Retinal pigment epithelial cell (primary cell): Measurements from ENCODE around the gene SCN5A.
"Not testable (repeated sequence)": the region's sequence is repeated elsewhere in the genome, so short reads cannot be mapped to it uniquely, and the experiment has no call there.

Source experiments
- DNase-seq: peaks from one replicate; pipeline ENCODE4 v3.0.0-alpha.2; 2010; ENCODE audit warnings: low read depth
- H3K4me3 ChIP-seq: 2 replicates; pipeline ENCODE4 v1.5.1; 2011; ENCODE audit warnings: mild to moderate bottlenecking, low read length, control low read depth, moderate library complexity
- CTCF ChIP-seq: conservative IDR thresholded peaks from 2 replicates; pipeline ENCODE4 v1.5.1; 2011; ENCODE audit warnings: low read depth, low read length, control low read depth, inconsistent platforms

The SCN5A gene

GRCh38 chr3:38576131-38576525, 73.4 kb downstream of the SCN5A start:
- DNase-seq = no peak
- H3K4me3 ChIP-seq = no peak overlapping the region
- TF ChIP-seq CTCF = no peak

GRCh38 chr3:38575279-38575843, 74.1 kb downstream of the SCN5A start:
- no peak overlapping the region for H3K4me3 ChIP-seq
- TF ChIP-seq CTCF = no peak
- no peak for DNase-seq

GRCh38 chr3:38574411-38575278, 74.8 kb downstream of the SCN5A start:
- no peak for TF ChIP-seq CTCF
- no peak overlapping the region for H3K4me3 ChIP-seq
- peak; percentile 26 for DNase-seq

- no peak for TF ChIP-seq CTCF
- no peak overlapping the region for H3K4me3 ChIP-seq
- DNase-seq = no peak
These were observed 75.9 kb downstream of the SCN5A start for GRCh38 chr3:38573556-38573955.

GRCh38 chr3:38573111-38573510, 76.4 kb downstream of the SCN5A start:
- DNase-seq = no peak
- no peak overlapping the region for H3K4me3 ChIP-seq
- TF ChIP-seq CTCF = no peak

- H3K4me3 ChIP-seq = no peak overlapping the region
- DNase-seq = no peak
- no peak for TF ChIP-seq CTCF
These were observed 82.0 kb downstream of the SCN5A start for GRCh38 chr3:38567498-38567897.

GRCh38 chr3:38566794-38567193, 82.7 kb downstream of the SCN5A start:
- DNase-seq, H3K4me3 ChIP-seq: not testable (repeated sequence)
